SK-N-SH (cell line): ENCODE measurements around the gene AKT2.

ENCODE experiments used
- EP300 ChIP-seq, 2 experiments: IDR thresholded peaks; 2 replicates each; pipeline versions ENCODE4 v1.4.0 to v1.6.1; 2012; ENCODE audit warnings: borderline replicate concordance in 1 of 2, low read depth in 1 of 2, low read length in 1 of 2
- EZH2phosphoT487 ChIP-seq: fragments of 200-600 bp; sonication (generic); IDR thresholded peaks from 2 replicates; pipeline ENCODE4 v1.6.1; 2017; ENCODE audit warnings: low read depth, mixed run types, mild to moderate bottlenecking, antibody characterized with exemption, moderate library complexity, borderline replicate concordance
- FOSL2 ChIP-seq: IDR thresholded peaks from 2 replicates; pipeline ENCODE4 v1.4.0; 2012; ENCODE audit warnings: low read depth, mild to moderate bottlenecking, moderate library complexity, borderline replicate concordance
- GABPA ChIP-seq: IDR thresholded peaks from 2 replicates; pipeline ENCODE4 v1.4.0; 2012; ENCODE audit warnings: low read depth, mild to moderate bottlenecking
- MXI1 ChIP-seq: IDR thresholded peaks from 2 replicates; pipeline ENCODE4 v1.6.1; 2012; ENCODE audit warnings: mild to moderate bottlenecking, low read depth, low read length, improper control_type of control experiment
- POLR2AphosphoS5 ChIP-seq: IDR thresholded peaks from 2 replicates; pipeline ENCODE4 v1.6.1; 2012; ENCODE audit warnings: low read depth, low read length
- RAD21 ChIP-seq: IDR thresholded peaks from 2 replicates; pipeline ENCODE4 v1.6.1; 2012; ENCODE audit warnings: mild to moderate bottlenecking, low read length
- TCF12 ChIP-seq: IDR thresholded peaks from 2 replicates; pipeline ENCODE4 v1.4.0; 2012
- YY1 ChIP-seq: IDR thresholded peaks from 2 replicates; pipeline ENCODE4 v1.4.0; 2012; ENCODE audit warnings: low read depth, mild to moderate bottlenecking
- TF ChIP-seq, protein P1 (sequence below): fragments of 200-600 bp; sonication (generic); IDR thresholded peaks from 2 replicates; pipeline ENCODE4 v1.6.1; 2017; ENCODE audit warnings: antibody characterized with exemption, mild to moderate bottlenecking, moderate library complexity
- TF ChIP-seq, protein P2 (sequence below): IDR thresholded peaks from 2 replicates; pipeline ENCODE4 v1.4.0; 2012; ENCODE audit warnings: low read depth, borderline replicate concordance
- TF ChIP-seq, protein P3 (sequence below): IDR thresholded peaks from 2 replicates; pipeline ENCODE4; 2012

DNA sequence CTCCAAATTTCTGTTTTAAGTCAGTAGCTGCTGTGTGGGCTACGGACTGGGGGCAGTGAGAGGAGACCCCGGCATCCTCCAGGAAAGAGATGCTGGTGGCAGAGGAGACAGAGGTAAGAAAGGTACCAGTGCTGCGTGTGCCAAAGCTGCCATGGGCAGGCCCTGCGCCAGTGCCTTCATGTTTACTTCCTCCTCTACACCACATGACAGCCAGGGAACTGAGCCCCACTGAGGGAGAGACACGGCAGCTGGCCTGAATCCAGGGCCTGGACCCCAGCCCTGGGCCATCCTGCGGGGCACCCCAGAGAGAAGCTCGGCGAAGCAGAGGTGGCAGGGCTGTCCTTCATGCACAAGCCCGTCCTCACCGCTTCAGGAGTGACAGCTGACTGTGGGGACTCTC lies 35.9 kb downstream of the AKT2 start:
- TF ChIP-seq, protein P1, sequence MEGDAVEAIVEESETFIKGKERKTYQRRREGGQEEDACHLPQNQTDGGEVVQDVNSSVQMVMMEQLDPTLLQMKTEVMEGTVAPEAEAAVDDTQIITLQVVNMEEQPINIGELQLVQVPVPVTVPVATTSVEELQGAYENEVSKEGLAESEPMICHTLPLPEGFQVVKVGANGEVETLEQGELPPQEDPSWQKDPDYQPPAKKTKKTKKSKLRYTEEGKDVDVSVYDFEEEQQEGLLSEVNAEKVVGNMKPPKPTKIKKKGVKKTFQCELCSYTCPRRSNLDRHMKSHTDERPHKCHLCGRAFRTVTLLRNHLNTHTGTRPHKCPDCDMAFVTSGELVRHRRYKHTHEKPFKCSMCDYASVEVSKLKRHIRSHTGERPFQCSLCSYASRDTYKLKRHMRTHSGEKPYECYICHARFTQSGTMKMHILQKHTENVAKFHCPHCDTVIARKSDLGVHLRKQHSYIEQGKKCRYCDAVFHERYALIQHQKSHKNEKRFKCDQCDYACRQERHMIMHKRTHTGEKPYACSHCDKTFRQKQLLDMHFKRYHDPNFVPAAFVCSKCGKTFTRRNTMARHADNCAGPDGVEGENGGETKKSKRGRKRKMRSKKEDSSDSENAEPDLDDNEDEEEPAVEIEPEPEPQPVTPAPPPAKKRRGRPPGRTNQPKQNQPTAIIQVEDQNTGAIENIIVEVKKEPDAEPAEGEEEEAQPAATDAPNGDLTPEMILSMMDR, result no peak
- TF ChIP-seq RAD21 (no peak), EP300 (IDR thresholded peaks at IDR 0.05; ENCODE audit: borderline replicate concordance in 1 of 2, low read depth in 1 of 2, low read length in 1 of 2) (no peak), FOSL2 (no peak), TCF12 (no peak), GABPA (no peak), EZH2phosphoT487 (no peak), POLR2AphosphoS5 (no peak), YY1 (no peak), MXI1 (no peak)
- TF ChIP-seq, protein P2, sequence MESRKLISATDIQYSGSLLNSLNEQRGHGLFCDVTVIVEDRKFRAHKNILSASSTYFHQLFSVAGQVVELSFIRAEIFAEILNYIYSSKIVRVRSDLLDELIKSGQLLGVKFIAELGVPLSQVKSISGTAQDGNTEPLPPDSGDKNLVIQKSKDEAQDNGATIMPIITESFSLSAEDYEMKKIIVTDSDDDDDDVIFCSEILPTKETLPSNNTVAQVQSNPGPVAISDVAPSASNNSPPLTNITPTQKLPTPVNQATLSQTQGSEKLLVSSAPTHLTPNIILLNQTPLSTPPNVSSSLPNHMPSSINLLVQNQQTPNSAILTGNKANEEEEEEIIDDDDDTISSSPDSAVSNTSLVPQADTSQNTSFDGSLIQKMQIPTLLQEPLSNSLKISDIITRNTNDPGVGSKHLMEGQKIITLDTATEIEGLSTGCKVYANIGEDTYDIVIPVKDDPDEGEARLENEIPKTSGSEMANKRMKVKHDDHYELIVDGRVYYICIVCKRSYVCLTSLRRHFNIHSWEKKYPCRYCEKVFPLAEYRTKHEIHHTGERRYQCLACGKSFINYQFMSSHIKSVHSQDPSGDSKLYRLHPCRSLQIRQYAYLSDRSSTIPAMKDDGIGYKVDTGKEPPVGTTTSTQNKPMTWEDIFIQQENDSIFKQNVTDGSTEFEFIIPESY, result no peak
- TF ChIP-seq, protein P3, sequence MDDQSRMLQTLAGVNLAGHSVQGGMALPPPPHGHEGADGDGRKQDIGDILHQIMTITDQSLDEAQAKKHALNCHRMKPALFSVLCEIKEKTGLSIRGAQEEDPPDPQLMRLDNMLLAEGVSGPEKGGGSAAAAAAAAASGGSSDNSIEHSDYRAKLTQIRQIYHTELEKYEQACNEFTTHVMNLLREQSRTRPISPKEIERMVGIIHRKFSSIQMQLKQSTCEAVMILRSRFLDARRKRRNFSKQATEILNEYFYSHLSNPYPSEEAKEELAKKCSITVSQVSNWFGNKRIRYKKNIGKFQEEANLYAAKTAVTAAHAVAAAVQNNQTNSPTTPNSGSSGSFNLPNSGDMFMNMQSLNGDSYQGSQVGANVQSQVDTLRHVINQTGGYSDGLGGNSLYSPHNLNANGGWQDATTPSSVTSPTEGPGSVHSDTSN, result no peak
